B cell (primary cell): Measurements from ENCODE around the gene NT5E. TPM values are rescaled to one million over a fixed set of nuclear protein-coding genes. Genes with fewer than 3 reads are reported as not detected.

ENCODE experiments used
- ATAC-seq: fragments of 200-7000 bp; cut with Tn5 transposase; one replicate; pipeline ENCODE4 v1.10.0; 2021; ENCODE audit warnings: low read depth, mild to moderate bottlenecking, moderate number of reproducible peaks, moderate library complexity
- CTCF ChIA-PET: fragments of 350-600 bp; sonication (Branson Sonifier 250); formaldehyde crosslinking; loops from one replicate; lab custom pipeline; 2021; ENCODE audit warnings: antibody characterized with exemption, inconsistent platforms; lab: Charles Lee
- POLR2A ChIA-PET: fragments of 350-600 bp; sonication (Branson Sonifier 250); formaldehyde crosslinking; loops from one replicate; lab custom pipeline; 2021; ENCODE audit warnings: antibody characterized with exemption; lab: Charles Lee
- DNase-seq: peaks from one replicate; pipeline ENCODE4 v3.0.0; 2013
- H2AFZ ChIP-seq: 2 replicates; pipeline ENCODE4 v1.6.1; 2012; ENCODE audit warnings: mild to moderate bottlenecking, low read depth, low read length; ENCODE audit not compliant: insufficient read depth, poor library complexity, severe bottlenecking
- H3K27ac ChIP-seq, 2 donors: 1 replicate in 1 of 2; 2 replicates in 1 of 2; pipeline ENCODE4 v1.5.1; 2012 to 2013; ENCODE audit warnings: low read length in 2 of 2, mild to moderate bottlenecking in 2 of 2, moderate library complexity in 1 of 2
- H3K27me3 ChIP-seq, 4 experiments: fragments of 200-600 bp in 1 of 4; sonication (generic) in 1 of 4; replicated peaks in 1 of 4; 1 replicate in 2 of 4; 2 replicates in 2 of 4; pipeline versions ENCODE4 v1.6.1 to v1.7.0; 2013 to 2016; ENCODE audit warnings: low read length in 3 of 4, mild to moderate bottlenecking in 2 of 4, mixed read lengths in 1 of 4, moderate library complexity in 1 of 4; ENCODE audit not compliant: insufficient read depth in 4 of 4, control insufficient read depth in 3 of 4; ENCODE audit errors: control extremely low read depth in 1 of 4
- H3K36me3 ChIP-seq, 2 experiments: replicated peaks in 1 of 2; 1 replicate in 1 of 2; 2 replicates in 1 of 2; pipeline versions ENCODE4 v1.6.1 to v1.7.1; 2013; ENCODE audit warnings: low read length in 1 of 2; ENCODE audit not compliant: insufficient read depth in 2 of 2, control insufficient read depth in 1 of 2; ENCODE audit errors: control extremely low read depth in 1 of 2, extremely low read depth in 1 of 2
- H3K4me1 ChIP-seq, 2 donors: fragments of 200-600 bp in 1 of 2; sonication (generic) in 1 of 2; 1 replicate in 1 of 2; 2 replicates in 1 of 2; pipeline versions ENCODE4 v1.5.1 to v1.6.1; 2013 to 2017; ENCODE audit warnings: low read length in 2 of 2; ENCODE audit not compliant: control insufficient read depth in 2 of 2, insufficient read depth in 2 of 2
- H3K4me2 ChIP-seq: replicated peaks from 2 replicates; pipeline ENCODE3; 2012; ENCODE audit warnings: mild to moderate bottlenecking, low read depth, low read length; ENCODE audit not compliant: poor library complexity, severe bottlenecking
- H3K4me3 ChIP-seq, 5 experiments: fragments of 200-600 bp in 1 of 5; sonication (generic) in 1 of 5; 1 replicate in 3 of 5; 2 replicates in 2 of 5; pipeline versions ENCODE4 v1.5.1 to v1.7.0; 2011 to 2016; ENCODE audit warnings: low read length in 4 of 5, mild to moderate bottlenecking in 4 of 5, low read depth in 2 of 5, control low read depth in 1 of 5, moderate library complexity in 1 of 5; ENCODE audit not compliant: insufficient read depth in 1 of 5; ENCODE audit errors: control extremely low read depth in 1 of 5, extremely low read depth in 1 of 5
- H3K79me2 ChIP-seq: fragments of 200-600 bp; sonication (generic); one replicate; pipeline ENCODE4 v1.6.0; 2016; ENCODE audit warnings: low read length; ENCODE audit not compliant: control insufficient read depth, insufficient read depth
- H3K9ac ChIP-seq: fragments of 200-600 bp; sonication (generic); 2 replicates; pipeline ENCODE4 v1.6.1; 2017; ENCODE audit warnings: mild to moderate bottlenecking, low read length, moderate library complexity
- H3K9me3 ChIP-seq, 3 donors: one replicate each; pipeline versions ENCODE4 v1.6.1 to v1.7.1; 2013; ENCODE audit warnings: low read length in 2 of 3; ENCODE audit not compliant: control insufficient read depth in 2 of 3, insufficient read depth in 1 of 3; ENCODE audit errors: control extremely low read depth in 1 of 3
- H4K20me1 ChIP-seq: 2 replicates; pipeline ENCODE4 v1.6.0; 2012; ENCODE audit warnings: mild to moderate bottlenecking, low read length; ENCODE audit not compliant: insufficient read depth, control insufficient read depth, poor library complexity, severe bottlenecking
- H3K27ac Mint-ChIP-seq: one replicate; pipeline ENCODE4 v1.8.0; 2021; ENCODE audit warnings: mixed read lengths
- H3K27me3 Mint-ChIP-seq: one replicate; pipeline ENCODE4 v1.8.0; 2021; ENCODE audit warnings: mixed read lengths
- H3K4me1 Mint-ChIP-seq: one replicate; pipeline ENCODE4 v1.8.0; 2021; ENCODE audit warnings: mixed read lengths
- H3K4me3 Mint-ChIP-seq: one replicate; pipeline ENCODE4 v1.8.0; 2021; ENCODE audit warnings: mixed read lengths
- H3K9me3 Mint-ChIP-seq: one replicate; pipeline ENCODE4 v1.8.0; 2022; ENCODE audit warnings: mixed read lengths; ENCODE audit not compliant: insufficient read depth
- CTCF ChIP-seq: fragments of 200-600 bp; IDR thresholded peaks from one replicate; pipeline ENCODE4 v1.8.0; 2022; ENCODE audit warnings: antibody characterized with exemption, mild to moderate bottlenecking
- EZH2 ChIP-seq: IDR thresholded peaks from 2 replicates; pipeline ENCODE4 v1.6.1; 2012; ENCODE audit warnings: borderline replicate concordance, low read depth, mild to moderate bottlenecking, moderate library complexity, low read length; ENCODE audit not compliant: insufficient read depth, poor library complexity, severe bottlenecking
- WGBS: methylation state at CpG from one replicate; pipeline ENCODE4 v1.1.5; 2013; ENCODE audit warnings: missing lambda C conversion rate; ENCODE audit not compliant: insufficient coverage; 5-methylcytosine and 5-hydroxymethylcytosine counted together
- intact Hi-C: fragments of 100-400 bp; cut with micrococcal nuclease; formaldehyde crosslinking; loops from one replicate; pipeline ENCODE4 v1.10.0; 2022
- polyA plus RNA-seq: library from polyadenylated mRNA; depleted of rRNA; stranded (reverse); fragments of >200 nt; gene quantifications from 2 replicates; pipeline ENCODE4 v1.2.3, GENCODE V29; 2012
- total RNA-seq, 2 donors: library from RNA; stranded (reverse); fragments of 120-200 nt in 1 of 2; gene quantifications; 1 replicate in 1 of 2; 2 replicates in 1 of 2; pipeline versions ENCODE4 v1.2.3 to v1.2.4, GENCODE V29; 2013 to 2022

NT5E gene
- total and polyA plus RNA-seq, 2 donors (not counting 1 experiment from before 2014, with no cell fraction given): 11.6 to 23.2 TPM

DNA sequence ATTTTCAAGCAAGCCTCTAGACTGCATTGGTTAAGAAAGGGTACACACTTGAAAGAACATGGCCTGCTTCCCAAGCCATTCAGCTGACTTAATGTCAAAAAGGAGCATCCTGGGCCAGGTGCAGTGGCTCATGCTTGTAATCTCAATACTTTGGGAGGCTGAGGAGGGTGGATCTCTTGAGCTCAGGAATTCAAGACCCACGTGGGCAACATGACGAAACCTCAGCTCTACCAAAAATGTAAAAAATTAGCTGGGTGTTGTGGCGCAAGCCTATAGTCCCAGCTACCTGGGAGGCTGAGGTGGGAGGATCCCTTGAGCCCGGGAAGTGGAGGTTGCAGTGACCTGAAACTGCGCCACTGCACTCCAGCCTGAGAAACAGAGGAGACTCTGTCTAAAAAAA, 26.9 kb upstream of the NT5E start:
- CTCF ChIA-PET: no interaction called here
- H3K27me3 Mint-ChIP-seq: no peaks in the 10 kb centered on the region

DNA sequence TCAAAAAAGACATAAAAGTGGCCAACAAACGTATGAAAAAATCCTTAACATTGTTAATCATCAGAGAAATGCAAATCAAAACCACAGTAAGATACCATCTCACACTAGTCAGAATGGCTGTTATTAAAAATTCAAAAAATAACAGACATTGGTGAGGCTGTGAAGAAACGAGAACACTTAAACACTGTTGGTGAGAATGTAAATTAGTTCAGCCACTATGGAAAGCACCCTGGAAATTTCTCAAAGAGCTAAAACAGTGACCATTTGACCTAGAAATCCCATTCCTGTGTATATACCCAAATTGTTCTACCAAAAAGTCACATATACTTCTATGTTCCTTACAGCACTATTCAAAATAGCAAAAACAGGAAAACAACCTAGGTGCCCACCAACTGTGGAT, 24.9 kb upstream of the NT5E start:
- TF ChIP-seq EZH2: no peak
- no peak for TF ChIP-seq CTCF
- DNase-seq: no peak
- no peak for ATAC-seq
- H3K4me1 Mint-ChIP-seq: peaks cover 12% of the 10 kb centered on the region
- H3K4me2 ChIP-seq: no peak overlapping the region
- peaks cover 0 to under 1% of the 10 kb centered on the region in 2 donors for H3K4me1 ChIP-seq
- no peak overlapping the region for H2AFZ ChIP-seq
- no peaks in the 10 kb centered on the region for H3K27me3 Mint-ChIP-seq
- H3K27me3 ChIP-seq: no peaks in the 10 kb centered on the region
- no peaks in the 10 kb centered on the region for H4K20me1 ChIP-seq
- peaks cover 0 to 10% (median 10%) of the 10 kb centered on the region in 3 donors for H3K9me3 ChIP-seq
- intact Hi-C loops: no loop called here
- no peak overlapping the region for H3K27ac Mint-ChIP-seq
- H3K27ac ChIP-seq: no peak overlapping the region
- H3K4me3 ChIP-seq: no peak overlapping the region
- no peak overlapping the region for H3K4me3 Mint-ChIP-seq
- WGBS: no CpG with 5 or more reads among the region's 2 CpGs
- peaks cover 3% of the 10 kb centered on the region for H3K9me3 Mint-ChIP-seq
- CTCF ChIA-PET: no interaction called here
- POLR2A ChIA-PET: no interaction called here
- no peaks in the 10 kb centered on the region for H3K36me3 ChIP-seq
- H3K9ac ChIP-seq: no peak overlapping the region
- no peaks in the 10 kb centered on the region for H3K79me2 ChIP-seq

More for the DNA sequence above, 26.9 kb upstream of the NT5E start:
- POLR2A ChIA-PET: no interaction called here
- no peak for DNase-seq
- Histone ChIP-seq H2AFZ (no peak overlapping the region), H3K9ac (no peak overlapping the region), H3K4me1 (peaks cover 19% of the 10 kb centered on the region in 2 donors), H3K27ac (no peak overlapping the region), H3K9me3 (peaks cover 0 to 10% (median 10%) of the 10 kb centered on the region in 3 donors), H3K4me3 (no peak overlapping the region), H3K79me2 (no peaks in the 10 kb centered on the region), H3K36me3 (no peaks in the 10 kb centered on the region), H4K20me1 (no peaks in the 10 kb centered on the region), H3K4me2 (no peak overlapping the region), H3K27me3 (no peaks in the 10 kb centered on the region)
- ATAC-seq: no peak
- TF ChIP-seq EZH2: no peak
- TF ChIP-seq CTCF: no peak
- Mint-ChIP-seq H3K27ac (no peak overlapping the region), H3K4me3 (no peak overlapping the region), H3K9me3 (peaks cover 3% of the 10 kb centered on the region), H3K4me1 (peaks cover 32% of the 10 kb centered on the region)
- no CpG with 5 or more reads among the region's 5 CpGs for WGBS
- intact Hi-C loops: no loop called here
